Right atrium auricular region (tissue), 2 donors: Measurements from ENCODE around the gene SHANK1. TPM values are rescaled to one million over a fixed set of nuclear protein-coding genes. Genes with fewer than 3 reads are reported as not detected.

Experiments
- DNase-seq: peaks from one replicate; pipeline ENCODE4 v3.0.0-alpha.2; 2019; ENCODE audit warnings: low spot score
- H3K27ac ChIP-seq, 2 donors: fragments of 200-600 bp; sonication (generic); 1 replicate in 1 of 2; 2 replicates in 1 of 2; pipeline ENCODE4 v1.5.1; 2016 to 2019
- H3K27me3 ChIP-seq, 2 donors: fragments of 200-600 bp; sonication (generic); one replicate each; pipeline versions ENCODE4 v1.5.1 to v1.6.0; 2017 to 2019
- H3K36me3 ChIP-seq: fragments of 200-600 bp; sonication (generic); one replicate; pipeline ENCODE4 v1.5.1; 2016
- H3K4me1 ChIP-seq, 2 donors: fragments of 200-600 bp; sonication (generic); one replicate each; pipeline versions ENCODE4 v1.5.1 to v1.6.0; 2017 to 2019
- H3K4me3 ChIP-seq, 2 donors: fragments of 200-600 bp; sonication (generic); 1 replicate in 1 of 2; 2 replicates in 1 of 2; pipeline ENCODE4 v1.5.1; 2017 to 2019; ENCODE audit warnings: mild to moderate bottlenecking in 1 of 2, moderate library complexity in 1 of 2
- H3K9me3 ChIP-seq, 2 donors: fragments of 200-600 bp; sonication (generic); one replicate each; pipeline ENCODE4 v1.5.1; 2019
- total RNA-seq, 2 donors: library from RNA; depleted of rRNA; stranded (reverse); fragments of >200 nt; gene quantifications; one replicate each; pipeline ENCODE4 v1.1.0, GENCODE V29; 2016
- TF ChIP-seq, protein P1 (sequence below), 2 donors: fragments of 200-600 bp; sonication (generic); IDR thresholded peaks; one replicate each; pipeline ENCODE4 v1.5.1; 2019; ENCODE audit warnings: antibody characterized with exemption in 2 of 2

The SHANK1 gene
- total RNA-seq, 2 donors from 2014 or later, result 0.56 to 1.8 TPM

DNA sequence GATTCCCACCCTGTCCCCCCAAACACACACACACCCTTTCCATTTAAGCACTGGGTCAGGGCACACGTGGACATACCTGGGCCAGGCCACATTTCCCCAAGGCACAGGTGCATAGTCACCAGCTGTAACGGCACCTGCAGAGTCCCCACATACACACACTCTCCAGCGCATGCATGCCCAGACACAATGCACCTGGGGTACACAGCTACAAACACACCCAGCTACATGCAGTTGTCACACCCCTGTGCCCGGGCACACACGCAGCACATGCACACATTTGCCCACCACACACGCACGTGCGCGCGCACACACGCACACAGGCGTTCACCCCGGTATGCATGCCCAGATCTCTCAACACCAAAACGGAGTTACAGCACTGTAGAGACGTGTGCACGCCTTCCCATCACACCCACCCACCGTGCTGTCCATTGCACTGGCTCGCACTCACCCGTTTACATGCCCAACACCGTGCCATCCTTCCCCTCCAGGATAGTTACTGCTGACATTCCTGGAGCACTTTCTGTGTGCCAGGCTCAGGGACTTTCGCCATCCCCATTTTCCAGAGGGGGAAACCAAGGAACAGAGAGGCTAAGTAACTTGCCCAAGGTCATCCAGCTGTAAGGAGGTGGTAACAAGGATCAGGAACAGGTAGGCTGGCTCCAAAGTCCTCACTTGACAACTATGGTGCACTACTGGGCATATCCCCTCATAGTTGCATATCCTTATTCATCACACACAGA lies 749 bp upstream of the SHANK1 start:
- Histone ChIP-seq H3K36me3 (no peaks in the 10 kb centered on the region), H3K27me3 (peaks cover 0 to 6% of the 10 kb centered on the region in 2 donors), H3K27ac (no peak overlapping the region), H3K4me3 (no peak overlapping the region), H3K4me1 (peaks cover 0 to 36% of the 10 kb centered on the region in 2 donors), H3K9me3 (no peaks in the 10 kb centered on the region)
- TF ChIP-seq, protein P1, sequence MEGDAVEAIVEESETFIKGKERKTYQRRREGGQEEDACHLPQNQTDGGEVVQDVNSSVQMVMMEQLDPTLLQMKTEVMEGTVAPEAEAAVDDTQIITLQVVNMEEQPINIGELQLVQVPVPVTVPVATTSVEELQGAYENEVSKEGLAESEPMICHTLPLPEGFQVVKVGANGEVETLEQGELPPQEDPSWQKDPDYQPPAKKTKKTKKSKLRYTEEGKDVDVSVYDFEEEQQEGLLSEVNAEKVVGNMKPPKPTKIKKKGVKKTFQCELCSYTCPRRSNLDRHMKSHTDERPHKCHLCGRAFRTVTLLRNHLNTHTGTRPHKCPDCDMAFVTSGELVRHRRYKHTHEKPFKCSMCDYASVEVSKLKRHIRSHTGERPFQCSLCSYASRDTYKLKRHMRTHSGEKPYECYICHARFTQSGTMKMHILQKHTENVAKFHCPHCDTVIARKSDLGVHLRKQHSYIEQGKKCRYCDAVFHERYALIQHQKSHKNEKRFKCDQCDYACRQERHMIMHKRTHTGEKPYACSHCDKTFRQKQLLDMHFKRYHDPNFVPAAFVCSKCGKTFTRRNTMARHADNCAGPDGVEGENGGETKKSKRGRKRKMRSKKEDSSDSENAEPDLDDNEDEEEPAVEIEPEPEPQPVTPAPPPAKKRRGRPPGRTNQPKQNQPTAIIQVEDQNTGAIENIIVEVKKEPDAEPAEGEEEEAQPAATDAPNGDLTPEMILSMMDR (IDR thresholded peaks at IDR 0.05), result no peak
- no peak for DNase-seq

DNA sequence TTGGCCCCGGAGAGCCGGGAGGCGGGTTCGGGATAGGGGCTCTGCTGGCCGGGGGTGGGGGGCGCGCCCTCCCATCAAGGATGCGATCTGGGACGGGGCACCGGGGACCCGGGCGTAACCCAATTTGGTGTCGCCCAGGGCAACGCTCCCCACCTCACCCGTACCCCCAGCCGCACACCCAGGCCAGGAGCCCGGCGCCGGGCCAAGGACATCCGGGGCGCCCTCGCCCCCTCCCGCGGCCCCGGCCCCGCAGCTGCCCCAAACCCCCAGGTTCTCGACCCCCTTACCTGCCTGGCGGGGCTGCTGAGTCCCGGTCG lies 525 bp downstream of the SHANK1 start:
- peaks cover 0 to 6% of the 10 kb centered on the region in 2 donors for H3K27me3 ChIP-seq
- TF ChIP-seq, protein P1 (IDR thresholded peaks at IDR 0.05), result no peak

DNA sequence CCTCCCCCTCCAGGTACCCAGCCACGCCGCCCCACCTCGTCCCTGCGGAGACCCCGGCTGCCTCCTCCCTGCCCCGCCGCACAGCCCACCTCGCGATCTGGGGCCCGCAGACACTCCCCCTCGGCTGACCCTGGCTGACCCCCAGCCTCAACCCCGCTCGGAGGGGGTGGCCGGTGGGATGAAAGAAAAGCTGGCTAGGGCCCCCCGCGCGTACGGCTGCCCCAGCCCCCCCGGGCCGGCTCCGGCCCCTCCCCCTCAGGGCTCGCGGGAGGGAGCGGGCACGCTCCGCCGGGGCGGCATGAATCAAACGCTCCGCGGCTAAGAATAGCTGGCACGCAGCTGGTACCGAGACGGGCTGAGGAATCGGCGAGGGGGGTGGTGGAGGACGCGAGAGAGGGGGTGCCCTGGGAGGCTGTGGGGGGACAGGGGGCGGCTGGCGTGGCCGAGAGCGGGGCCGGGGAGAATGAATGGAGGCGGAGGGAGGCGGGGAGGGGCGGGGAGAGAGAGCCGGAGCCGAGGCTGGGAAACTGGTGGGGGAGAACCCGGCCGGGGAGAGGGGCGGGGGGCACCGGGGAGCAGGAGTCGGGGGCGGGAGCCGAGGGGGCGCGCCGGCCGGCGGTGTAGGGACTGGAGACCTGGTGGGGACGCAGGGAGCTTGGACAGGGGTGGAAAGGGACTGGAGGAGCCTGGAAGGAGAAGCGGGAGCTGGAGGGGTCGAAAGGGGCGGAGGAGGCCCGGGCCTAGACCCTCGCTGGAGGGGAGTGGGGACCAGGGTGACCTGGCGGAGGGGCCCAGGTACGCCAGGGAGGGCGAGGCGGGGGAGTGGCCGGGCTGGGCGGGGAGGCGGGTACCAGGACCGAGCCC lies 1.1 kb downstream of the SHANK1 start:
- H3K27me3 ChIP-seq, result peaks cover 0 to 6% of the 10 kb centered on the region in 2 donors
- H3K36me3 ChIP-seq, result no peaks in the 10 kb centered on the region
- peaks cover 0 to 20% of the 10 kb centered on the region in 2 donors for H3K4me1 ChIP-seq
- H3K9me3 ChIP-seq, result no peaks in the 10 kb centered on the region
- no peak overlapping the region for H3K27ac ChIP-seq
- no peak for DNase-seq
- TF ChIP-seq, protein P1 (IDR thresholded peaks at IDR 0.05), result no peak
- peak overlapping the region; percentile 14 to 53 for H3K4me3 ChIP-seq

More for the DNA sequence above, 525 bp downstream of the SHANK1 start:
- no peak for DNase-seq
- H3K4me1 ChIP-seq, result peaks cover 0 to 26% of the 10 kb centered on the region in 2 donors
- no peak overlapping the region for H3K27ac ChIP-seq
- no peaks in the 10 kb centered on the region for H3K36me3 ChIP-seq
- H3K9me3 ChIP-seq, result no peaks in the 10 kb centered on the region
- peak overlapping the region; percentile 14 to 53 for H3K4me3 ChIP-seq

DNA sequence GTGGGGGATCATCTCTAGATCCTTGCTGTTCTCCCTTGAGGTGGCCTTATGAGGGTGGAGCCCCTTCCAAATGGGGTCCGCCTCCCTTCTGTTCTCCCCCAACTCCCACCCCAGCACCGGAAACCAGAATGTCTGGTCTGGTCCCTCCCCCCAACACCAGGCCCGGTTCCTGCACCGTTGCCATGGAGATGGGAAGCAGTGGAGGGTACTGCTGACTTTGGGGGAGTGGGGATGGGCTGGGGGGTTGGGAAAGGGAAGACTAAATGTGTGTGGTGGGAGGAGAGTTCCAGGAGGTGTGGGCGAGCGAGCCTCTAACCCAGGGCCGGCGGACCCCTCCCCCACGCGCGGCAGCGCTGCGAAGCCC lies 1.7 kb downstream of the SHANK1 start:
- Histone ChIP-seq H3K27ac (no peak overlapping the region), H3K4me3 (peak overlapping the region in 1 of 2 donors; percentile 53), H3K4me1 (peaks cover 0 to 15% of the 10 kb centered on the region in 2 donors), H3K9me3 (no peaks in the 10 kb centered on the region), H3K27me3 (peaks cover 0 to 6% of the 10 kb centered on the region in 2 donors), H3K36me3 (no peaks in the 10 kb centered on the region)
- no peak for DNase-seq
- TF ChIP-seq, protein P1 (IDR thresholded peaks at IDR 0.05), result no peak

DNA sequence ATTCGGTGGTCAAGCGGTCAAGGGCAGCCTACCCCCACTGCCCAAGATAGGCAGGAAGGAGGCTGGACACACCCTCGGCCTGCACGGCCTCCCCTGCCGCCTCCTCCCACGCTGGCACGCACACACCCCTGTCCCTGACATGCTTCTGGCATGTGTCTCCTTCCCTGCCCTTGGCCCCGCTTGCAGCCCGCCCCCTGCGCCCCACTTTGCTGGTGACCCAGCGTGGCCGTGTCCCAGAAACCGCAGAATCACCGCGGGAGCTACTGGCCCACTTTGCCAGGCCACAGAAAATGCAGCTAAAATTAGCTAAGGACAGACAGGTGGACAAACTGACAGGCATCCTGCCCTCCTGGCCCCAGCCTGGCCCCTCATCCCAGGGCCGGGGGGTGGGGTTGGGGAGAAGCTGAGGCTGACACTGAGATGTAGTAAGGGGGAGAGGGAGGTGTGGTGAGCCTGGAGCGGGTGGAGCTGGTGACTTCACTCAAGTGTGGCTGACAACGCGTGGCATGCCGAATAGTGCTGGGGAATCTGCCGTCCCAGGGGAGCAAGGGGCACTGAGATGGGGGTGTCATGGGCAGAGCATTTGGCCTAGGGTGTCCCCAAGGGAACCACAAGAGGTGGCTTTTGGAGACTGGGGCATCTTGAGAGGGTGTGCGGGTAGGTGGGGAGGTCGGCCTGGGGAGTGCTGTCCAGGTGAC lies 2.4 kb downstream of the SHANK1 start:
- H3K36me3 ChIP-seq, result no peaks in the 10 kb centered on the region
- H3K9me3 ChIP-seq, result no peaks in the 10 kb centered on the region
- H3K27ac ChIP-seq, result no peak overlapping the region
- peaks cover 0 to 15% of the 10 kb centered on the region in 2 donors for H3K4me1 ChIP-seq
- TF ChIP-seq, protein P1 (IDR thresholded peaks at IDR 0.05), result no peak
- no peak overlapping the region for H3K4me3 ChIP-seq
- H3K27me3 ChIP-seq, result peaks cover 0 to 6% of the 10 kb centered on the region in 2 donors
- no peak for DNase-seq
